ENCODE data around the gene HYAL1.
"Not testable (repeated sequence)": the region's sequence is repeated elsewhere in the genome, so short reads cannot be mapped to it uniquely, and the experiment has no call there.

Gene HYAL1

DNA sequence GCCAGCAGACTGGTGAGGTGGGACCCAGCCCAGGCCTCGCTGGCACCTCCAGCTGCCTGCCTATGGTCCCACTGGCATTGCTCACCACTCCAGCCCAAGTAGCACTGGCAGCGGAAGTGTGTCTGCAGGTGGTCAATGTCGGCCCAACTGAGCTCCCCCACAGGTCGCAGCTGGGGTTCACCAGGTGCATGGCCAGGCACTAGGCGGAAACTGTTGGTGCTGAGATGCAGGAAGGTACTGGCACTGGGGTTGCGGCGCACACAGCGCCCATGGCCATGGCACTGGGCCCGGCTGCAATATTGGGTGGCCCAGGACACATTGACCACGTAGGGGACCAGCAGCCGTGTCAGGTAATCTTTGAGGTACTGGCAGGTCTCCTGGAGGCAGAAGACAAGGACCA is 14.8 kb upstream of the HYAL1 start:
- no peak overlapping the region for H3K4me3 ChIP-seq (ENCODE audit: low read depth, low read length)

DNA sequence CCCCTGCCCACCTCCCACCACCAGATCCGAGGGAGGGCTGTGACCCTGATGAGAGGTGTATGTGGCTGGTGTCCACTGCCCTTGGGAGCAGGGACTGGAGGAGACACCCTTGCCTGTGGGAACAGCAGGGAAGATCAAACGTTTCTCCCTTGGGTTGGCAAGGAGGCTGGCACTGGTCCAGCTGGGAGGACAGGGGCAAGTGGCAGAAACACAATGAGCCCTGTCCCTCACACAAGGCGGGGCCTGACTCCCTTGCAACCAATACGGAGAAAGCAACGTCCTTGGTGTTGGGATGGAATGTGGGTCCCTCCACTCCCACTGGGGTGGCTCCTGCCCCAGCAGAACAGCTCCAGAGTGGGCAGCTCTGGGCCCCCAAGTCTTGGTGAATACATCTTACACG is 13.9 kb upstream of the HYAL1 start:
- Histone ChIP-seq H3K27me3 (ENCODE audit: insufficient read depth, low read length) (no peaks in the 10 kb centered on the region), H2AFZ (ENCODE audit: low read length, unreplicated experiment) (no peak overlapping the region), H3K79me2 (ENCODE audit: control insufficient read depth, insufficient read depth, low read length, unreplicated experiment) (peaks cover 22% of the 10 kb centered on the region), H3K4me3 (ENCODE audit: low read depth, low read length) (no peak overlapping the region), H3K27ac (ENCODE audit: low read depth, low read length) (no peak overlapping the region), H3K36me3 (ENCODE audit: insufficient read depth, low read length) (peaks cover 10% of the 10 kb centered on the region; the same call in 1 of the 2 replicates), H3K4me1 (ENCODE audit: control insufficient read depth, insufficient read depth, low read length, unreplicated experiment) (peaks cover 23% of the 10 kb centered on the region)

More for the DNA sequence above, 14.8 kb upstream of the HYAL1 start:
- Histone ChIP-seq H3K36me3 (ENCODE audit: insufficient read depth, low read length) (peaks cover 10% of the 10 kb centered on the region; the same call in 1 of the 2 replicates), H3K27me3 (ENCODE audit: insufficient read depth, low read length) (no peaks in the 10 kb centered on the region), H2AFZ (ENCODE audit: low read length, unreplicated experiment) (no peak overlapping the region), H3K79me2 (ENCODE audit: control insufficient read depth, insufficient read depth, low read length, unreplicated experiment) (peaks cover 22% of the 10 kb centered on the region), H3K27ac (ENCODE audit: low read depth, low read length) (no peak overlapping the region), H3K4me1 (ENCODE audit: control insufficient read depth, insufficient read depth, low read length, unreplicated experiment) (peaks cover 29% of the 10 kb centered on the region)

DNA sequence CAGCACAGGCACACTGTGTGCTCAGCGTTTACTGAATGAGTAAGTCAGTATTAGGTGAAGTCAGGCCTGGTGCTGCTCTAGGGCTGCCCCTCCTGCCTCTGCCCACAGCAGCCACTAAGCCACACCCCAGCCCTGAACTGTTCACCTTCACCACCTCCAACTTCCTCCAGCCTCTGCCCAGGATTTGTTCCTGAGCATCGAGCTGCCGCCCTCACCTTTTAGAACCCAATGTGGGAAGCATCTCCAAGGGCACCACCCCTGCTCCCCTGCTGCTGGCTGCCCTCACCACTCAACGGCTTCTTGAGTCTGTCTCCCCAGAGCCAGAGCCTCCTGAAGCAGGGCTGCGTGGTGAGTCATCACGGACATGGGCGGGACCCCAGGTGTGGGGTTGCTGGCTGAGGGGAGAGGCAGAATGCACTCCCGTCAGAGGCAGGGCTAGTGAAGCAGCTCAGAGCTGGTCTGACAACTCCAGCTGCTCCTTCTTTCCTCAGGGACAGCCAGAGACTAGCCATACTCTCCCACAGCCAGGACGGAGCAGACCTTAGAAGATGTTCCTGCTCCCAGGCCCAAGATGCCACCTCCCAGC is 13.4 kb upstream of the HYAL1 start:
- Histone ChIP-seq H3K4me1 (ENCODE audit: control insufficient read depth, insufficient read depth, low read length, unreplicated experiment) (peaks cover 17% of the 10 kb centered on the region), H3K27ac (ENCODE audit: low read depth, low read length) (no peak overlapping the region), H3K79me2 (ENCODE audit: control insufficient read depth, insufficient read depth, low read length, unreplicated experiment) (peaks cover 22% of the 10 kb centered on the region), H2AFZ (ENCODE audit: low read length, unreplicated experiment) (no peak overlapping the region), H3K27me3 (ENCODE audit: insufficient read depth, low read length) (no peaks in the 10 kb centered on the region), H3K4me3 (ENCODE audit: low read depth, low read length) (no peak overlapping the region), H3K36me3 (ENCODE audit: insufficient read depth, low read length) (peaks cover 10% of the 10 kb centered on the region; the same call in 1 of the 2 replicates)

DNA sequence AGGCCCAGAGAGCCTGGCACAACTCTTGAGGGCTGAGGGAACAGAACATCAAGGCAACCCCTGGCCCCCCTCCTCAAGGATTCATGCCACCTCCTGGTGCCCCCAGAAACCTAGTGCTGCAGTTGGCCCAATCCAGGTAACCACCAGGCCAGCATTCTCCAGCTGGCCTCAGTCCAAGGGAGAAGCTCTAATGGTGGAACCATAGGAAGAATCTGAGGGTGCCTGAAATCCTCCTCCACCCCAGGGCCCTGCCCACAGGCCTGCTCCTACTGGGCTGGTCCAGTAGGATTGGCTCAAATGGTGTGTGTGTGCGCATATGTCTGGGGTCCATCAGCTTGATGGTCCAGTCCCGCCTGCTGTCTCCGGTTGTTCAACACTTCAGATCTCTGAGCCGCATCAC is 11.4 kb upstream of the HYAL1 start:
- H2AFZ ChIP-seq (ENCODE audit: low read length, unreplicated experiment): no peak overlapping the region
- peaks cover 10% of the 10 kb centered on the region for H3K4me1 ChIP-seq (ENCODE audit: control insufficient read depth, insufficient read depth, low read length, unreplicated experiment)
- no peaks in the 10 kb centered on the region for H3K27me3 ChIP-seq (ENCODE audit: insufficient read depth, low read length)
- no peak overlapping the region for H3K27ac ChIP-seq (ENCODE audit: low read depth, low read length)
- no peak overlapping the region for H3K4me3 ChIP-seq (ENCODE audit: low read depth, low read length)
- peaks cover 12% of the 10 kb centered on the region; the same call in 1 of the 2 replicates for H3K36me3 ChIP-seq (ENCODE audit: insufficient read depth, low read length)
- H3K79me2 ChIP-seq (ENCODE audit: control insufficient read depth, insufficient read depth, low read length, unreplicated experiment): peaks cover 13% of the 10 kb centered on the region

DNA sequence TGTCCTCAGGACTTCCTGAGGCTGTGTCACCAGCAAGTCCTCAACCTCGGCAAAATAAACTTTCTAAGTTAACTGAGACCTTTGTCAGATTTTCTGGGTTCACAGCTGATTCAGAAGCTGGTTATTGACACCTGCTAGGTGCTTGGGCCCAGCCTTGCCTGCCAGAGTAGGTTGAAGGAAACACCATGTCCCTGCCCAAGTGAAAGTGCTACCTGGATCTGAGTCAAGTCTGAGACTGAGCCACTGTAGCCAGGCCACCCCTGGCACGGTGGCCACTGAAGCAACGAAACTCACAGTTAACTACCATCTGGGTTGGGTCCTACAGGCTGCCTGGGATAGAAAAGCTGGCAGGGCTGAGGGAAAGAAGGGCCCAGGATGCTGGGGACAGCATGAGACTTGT is 11.0 kb upstream of the HYAL1 start:
- Histone ChIP-seq H3K79me2 (ENCODE audit: control insufficient read depth, insufficient read depth, low read length, unreplicated experiment) (peaks cover 8% of the 10 kb centered on the region), H3K36me3 (ENCODE audit: insufficient read depth, low read length) (peaks cover 14% of the 10 kb centered on the region; the same call in 1 of the 2 replicates), H3K4me3 (ENCODE audit: low read depth, low read length) (no peak overlapping the region), H3K4me1 (ENCODE audit: control insufficient read depth, insufficient read depth, low read length, unreplicated experiment) (peaks cover 10% of the 10 kb centered on the region), H2AFZ (ENCODE audit: low read length, unreplicated experiment) (no peak overlapping the region), H3K27ac (ENCODE audit: low read depth, low read length) (no peak overlapping the region), H3K27me3 (ENCODE audit: insufficient read depth, low read length) (no peaks in the 10 kb centered on the region)

DNA sequence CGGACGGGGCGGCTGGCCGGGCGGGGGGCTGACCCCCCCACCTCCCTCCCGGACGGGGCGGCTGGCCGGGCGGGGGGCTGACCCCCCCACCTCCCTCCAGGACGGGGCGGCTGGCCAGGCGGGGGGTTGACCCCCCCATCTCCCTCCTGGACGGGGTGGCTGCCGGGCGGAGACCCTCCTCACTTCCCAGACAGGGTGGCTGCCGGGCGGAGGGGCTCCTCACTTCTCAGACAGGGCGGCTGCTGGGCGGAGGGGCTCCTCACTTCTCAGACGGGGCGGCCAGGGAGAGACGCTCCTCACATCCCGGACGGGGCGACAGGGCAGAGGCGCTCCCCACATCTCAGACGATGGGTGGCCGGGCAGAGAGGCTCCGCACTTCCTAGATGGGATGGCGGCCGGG is 8.7 kb upstream of the HYAL1 start:
- not testable (repeated sequence) for H3K4me1 ChIP-seq (ENCODE audit: control insufficient read depth, insufficient read depth, low read length, unreplicated experiment); H3K79me2 ChIP-seq (ENCODE audit: control insufficient read depth, insufficient read depth, low read length, unreplicated experiment)

DNA sequence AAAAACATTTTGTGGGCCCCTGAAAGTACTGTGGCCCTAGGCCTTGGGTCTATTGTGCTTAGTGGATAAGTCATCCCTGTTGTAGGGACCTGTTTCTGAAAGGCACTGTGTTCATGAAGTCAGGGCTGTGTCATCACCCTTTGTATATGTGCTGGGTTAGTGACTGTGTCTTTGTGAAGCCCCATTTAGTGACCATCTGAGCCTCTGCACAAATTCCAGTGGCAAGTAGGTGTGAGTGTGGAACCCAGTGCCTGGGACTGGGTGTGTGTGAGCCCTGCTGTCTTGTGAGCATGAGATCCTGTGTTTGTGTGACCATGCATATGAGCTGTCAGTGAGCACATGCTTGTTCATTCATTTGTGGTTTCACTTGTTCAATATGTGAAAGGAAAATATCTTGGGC is 1.2 kb upstream of the HYAL1 start:
- peaks cover 3% of the 10 kb centered on the region for H3K79me2 ChIP-seq (ENCODE audit: control insufficient read depth, insufficient read depth, low read length, unreplicated experiment)
- no peak overlapping the region for H3K27ac ChIP-seq (ENCODE audit: low read depth, low read length)
- peaks cover 3% of the 10 kb centered on the region; the same call in 1 of the 2 replicates for H3K36me3 ChIP-seq (ENCODE audit: insufficient read depth, low read length)
- no peaks in the 10 kb centered on the region for H3K27me3 ChIP-seq (ENCODE audit: insufficient read depth, low read length)
- no peak overlapping the region for H2AFZ ChIP-seq (ENCODE audit: low read length, unreplicated experiment)
- H3K4me1 ChIP-seq (ENCODE audit: control insufficient read depth, insufficient read depth, low read length, unreplicated experiment): peaks cover 16% of the 10 kb centered on the region
- no peak overlapping the region for H3K4me3 ChIP-seq (ENCODE audit: low read depth, low read length)

More for the DNA sequence above, 8.7 kb upstream of the HYAL1 start:
- not testable (repeated sequence) for H3K27ac ChIP-seq (ENCODE audit: low read depth, low read length); H2AFZ ChIP-seq (ENCODE audit: low read length, unreplicated experiment); H3K27me3 ChIP-seq (ENCODE audit: insufficient read depth, low read length); H3K4me3 ChIP-seq (ENCODE audit: low read depth, low read length)
- peaks cover 10% of the 10 kb centered on the region; the same call in 1 of the 2 replicates for H3K36me3 ChIP-seq (ENCODE audit: insufficient read depth, low read length)

DNA sequence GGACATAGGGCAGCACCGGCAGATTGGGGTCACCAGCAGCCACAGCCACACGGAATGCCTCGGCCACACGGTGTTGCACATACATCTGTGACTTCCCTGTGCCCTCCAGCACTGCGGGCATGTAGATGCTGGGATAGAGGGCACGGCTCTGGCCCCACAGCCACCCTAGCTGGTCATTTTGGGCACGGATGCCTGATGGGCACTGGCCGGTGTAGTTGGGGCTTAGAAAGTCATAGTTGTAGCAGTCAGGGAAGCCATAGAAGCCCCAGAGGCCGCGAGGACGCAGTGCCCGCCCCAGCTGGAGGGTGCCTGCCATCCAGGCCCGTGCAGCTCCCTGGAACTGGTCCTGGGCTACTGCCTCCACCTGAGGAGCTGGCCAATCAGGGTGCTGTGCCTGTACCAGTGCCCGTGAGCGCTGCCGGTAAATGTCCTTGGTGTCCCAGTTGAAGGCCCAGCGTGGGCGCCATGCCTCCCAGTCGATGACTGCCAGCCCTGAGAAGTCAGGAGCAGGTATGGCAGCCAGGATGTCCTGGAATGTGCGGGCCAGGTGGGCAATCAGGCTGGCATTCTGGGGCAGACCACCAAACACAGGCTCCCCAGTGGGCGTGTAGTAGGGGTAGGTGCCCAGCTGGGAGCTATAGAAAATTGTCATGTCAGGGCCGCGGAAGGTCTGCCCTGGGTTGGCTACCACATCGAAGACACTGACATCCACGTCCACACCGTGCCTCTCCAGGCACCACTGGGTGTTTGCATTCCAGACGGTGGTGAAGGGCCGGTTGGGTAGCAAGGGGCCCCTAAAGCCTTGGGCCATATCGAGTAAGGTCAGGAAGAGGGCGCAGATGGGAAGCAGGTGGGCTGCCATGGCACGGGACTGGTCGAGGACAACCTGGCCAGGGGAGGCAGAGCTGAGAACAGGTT is 1.0 kb downstream of the HYAL1 start:
- H2AFZ ChIP-seq (ENCODE audit: low read length, unreplicated experiment): no peak overlapping the region
- H3K79me2 ChIP-seq (ENCODE audit: control insufficient read depth, insufficient read depth, low read length, unreplicated experiment): peaks cover 5% of the 10 kb centered on the region
- peaks cover 20% of the 10 kb centered on the region for H3K4me1 ChIP-seq (ENCODE audit: control insufficient read depth, insufficient read depth, low read length, unreplicated experiment)
- no peaks in the 10 kb centered on the region for H3K36me3 ChIP-seq (ENCODE audit: insufficient read depth, low read length)
- no peaks in the 10 kb centered on the region for H3K27me3 ChIP-seq (ENCODE audit: insufficient read depth, low read length)
- no peak overlapping the region for H3K4me3 ChIP-seq (ENCODE audit: low read depth, low read length)
- H3K27ac ChIP-seq (ENCODE audit: low read depth, low read length): no peak overlapping the region

DNA sequence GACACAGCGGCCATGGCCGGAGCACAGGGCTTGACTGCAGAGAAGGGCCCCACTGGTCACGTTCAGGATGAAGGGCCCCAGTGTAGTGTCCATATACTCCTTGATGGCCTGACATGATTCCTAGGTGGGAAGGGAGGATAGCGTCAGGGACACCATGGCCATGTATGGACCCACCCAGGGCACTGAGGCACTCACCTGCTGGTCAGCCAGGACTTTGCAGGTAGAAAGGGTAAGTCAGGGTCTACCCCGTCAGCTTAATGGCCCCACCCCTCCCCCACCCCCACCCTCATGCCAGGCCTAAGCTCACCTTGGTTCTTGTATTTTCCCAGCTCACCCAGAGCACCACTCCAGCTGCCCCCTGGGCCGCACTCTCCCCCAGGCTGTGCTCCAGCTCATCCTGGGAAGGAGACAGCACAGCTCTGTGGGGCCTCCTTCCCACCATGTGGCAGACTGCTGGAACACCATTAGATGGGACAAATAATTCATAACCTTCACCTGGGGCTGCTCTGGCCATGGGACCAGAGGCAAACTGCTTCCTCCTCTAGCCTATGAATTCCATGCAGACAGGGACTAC is 2.6 kb downstream of the HYAL1 start:
- Histone ChIP-seq H2AFZ (ENCODE audit: low read length, unreplicated experiment) (no peak overlapping the region), H3K36me3 (ENCODE audit: insufficient read depth, low read length) (no peaks in the 10 kb centered on the region), H3K4me3 (ENCODE audit: low read depth, low read length) (peak overlapping the region; percentile 76), H3K4me1 (ENCODE audit: control insufficient read depth, insufficient read depth, low read length, unreplicated experiment) (peaks cover 20% of the 10 kb centered on the region), H3K27ac (ENCODE audit: low read depth, low read length) (peak overlapping the region; percentile 82), H3K27me3 (ENCODE audit: insufficient read depth, low read length) (no peaks in the 10 kb centered on the region), H3K79me2 (ENCODE audit: control insufficient read depth, insufficient read depth, low read length, unreplicated experiment) (peaks cover 5% of the 10 kb centered on the region)

DNA sequence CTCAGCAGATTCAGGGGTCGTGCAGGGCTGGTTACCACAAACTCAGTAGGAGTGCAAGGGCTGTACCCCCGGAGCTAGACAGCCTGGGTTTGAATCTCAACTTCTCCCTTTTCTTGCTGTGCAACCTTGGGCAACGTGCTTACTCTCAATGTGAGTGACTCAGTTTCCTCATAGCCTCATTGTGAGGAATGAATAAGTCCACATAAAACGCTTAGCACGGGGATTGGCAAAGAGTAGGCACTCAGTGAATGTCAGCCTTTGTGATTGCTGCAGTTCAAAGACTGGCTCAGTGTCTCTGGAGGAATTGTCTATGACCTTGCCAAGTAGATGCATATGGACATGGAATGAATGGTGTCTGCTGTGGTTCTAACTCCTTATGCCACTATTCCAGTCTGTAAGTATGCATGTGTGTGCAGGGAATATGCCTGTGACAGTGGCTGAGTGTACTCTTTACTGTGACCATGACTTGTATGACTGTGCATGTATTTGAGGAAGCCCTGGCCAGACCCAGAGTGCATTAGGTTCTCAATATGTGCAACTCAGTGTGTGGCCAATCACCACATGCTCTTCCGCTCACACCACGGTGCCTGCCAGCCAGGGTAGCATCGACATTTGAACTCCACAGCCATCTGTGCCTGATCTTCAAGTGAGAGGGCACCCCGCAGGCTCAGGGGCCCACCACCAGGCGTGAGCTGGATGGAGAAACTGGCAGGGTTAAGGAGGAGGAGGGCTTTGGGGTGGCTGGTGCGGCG is 3.3 kb downstream of the HYAL1 start:
- H3K27ac ChIP-seq (ENCODE audit: low read depth, low read length): peak overlapping the region; percentile 82
- no peaks in the 10 kb centered on the region for H3K36me3 ChIP-seq (ENCODE audit: insufficient read depth, low read length)
- H3K4me3 ChIP-seq (ENCODE audit: low read depth, low read length): peak overlapping the region; percentile 76
- peak overlapping the region; percentile 40 for H2AFZ ChIP-seq (ENCODE audit: low read length, unreplicated experiment)
- peaks cover 5% of the 10 kb centered on the region for H3K79me2 ChIP-seq (ENCODE audit: control insufficient read depth, insufficient read depth, low read length, unreplicated experiment)
- peaks cover 20% of the 10 kb centered on the region for H3K4me1 ChIP-seq (ENCODE audit: control insufficient read depth, insufficient read depth, low read length, unreplicated experiment)
- no peaks in the 10 kb centered on the region for H3K27me3 ChIP-seq (ENCODE audit: insufficient read depth, low read length)
